Neural progenitor cell (in vitro differentiated cells): ENCODE data around the gene PRDM16. TPM values are rescaled to one million over a fixed set of nuclear protein-coding genes. Genes with fewer than 3 reads are reported as not detected.

Experiments
- DNase-seq: peaks from one replicate; pipeline ENCODE4 v3.0.0-alpha.2; 2016; ENCODE audit warnings: low spot score
- H2AFZ ChIP-seq: fragments of 200-600 bp; sonication (generic); replicated peaks from 2 replicates; pipeline ENCODE4 v1.6.1; 2016; ENCODE audit warnings: antibody characterized with exemption
- H3F3A ChIP-seq: fragments of 200-600 bp; sonication (generic); 2 replicates; pipeline ENCODE4 v1.6.1; 2016; ENCODE audit warnings: antibody characterized with exemption, low read depth
- H3K27ac ChIP-seq: fragments of 200-600 bp; sonication (generic); 2 replicates; pipeline ENCODE4 v1.5.1; 2016; ENCODE audit warnings: mild to moderate bottlenecking
- H3K27me3 ChIP-seq: fragments of 200-600 bp; sonication (generic); 2 replicates; pipeline ENCODE4 v1.6.1; 2016; ENCODE audit warnings: mild to moderate bottlenecking, moderate library complexity
- H3K36me3 ChIP-seq: fragments of 200-600 bp; sonication (generic); 2 replicates; pipeline ENCODE4 v1.5.1; 2016
- H3K4me1 ChIP-seq: fragments of 200-600 bp; sonication (generic); 2 replicates; pipeline ENCODE4 v1.6.1; 2016; ENCODE audit warnings: mixed run types
- H3K4me2 ChIP-seq: fragments of 200-600 bp; sonication (generic); 2 replicates; pipeline ENCODE4 v1.6.1; 2016
- H3K4me3 ChIP-seq: fragments of 200-600 bp; sonication (generic); 2 replicates; pipeline ENCODE4 v1.5.1; 2016
- H3K79me2 ChIP-seq: fragments of 200-600 bp; sonication (generic); 2 replicates; pipeline ENCODE4 v1.6.1; 2016; ENCODE audit warnings: low read depth
- H3K9ac ChIP-seq: fragments of 200-600 bp; sonication (generic); 2 replicates; pipeline ENCODE4 v1.6.1; 2016
- H3K9me3 ChIP-seq: fragments of 200-600 bp; sonication (generic); 2 replicates; pipeline ENCODE4 v1.5.1; 2016; ENCODE audit warnings: low read depth
- H4K20me1 ChIP-seq: fragments of 200-600 bp; sonication (generic); 2 replicates; pipeline ENCODE4 v1.6.1; 2016; ENCODE audit warnings: low read depth
- H3K27ac Mint-ChIP-seq: 3 replicates; pipeline ENCODE4 v1.8.0; 2021; ENCODE audit warnings: mixed read lengths
- H3K27me3 Mint-ChIP-seq: 2 replicates; pipeline ENCODE4 v1.8.0; 2022; ENCODE audit warnings: low read depth, mild to moderate bottlenecking, inconsistent platforms, moderate library complexity, mixed read lengths; ENCODE audit not compliant: insufficient read depth
- H3K36me3 Mint-ChIP-seq: 3 replicates; pipeline ENCODE4 v1.8.0; 2021; ENCODE audit warnings: mixed read lengths
- H3K4me1 Mint-ChIP-seq: 3 replicates; pipeline ENCODE4 v1.8.0; 2021; ENCODE audit warnings: mixed read lengths
- H3K4me3 Mint-ChIP-seq: 3 replicates; pipeline ENCODE4 v1.8.0; 2021; ENCODE audit warnings: mild to moderate bottlenecking, moderate library complexity, mixed read lengths
- H3K9me3 Mint-ChIP-seq: 3 replicates; pipeline ENCODE4 v1.8.0; 2020; ENCODE audit warnings: mixed read lengths
- CTCF ChIP-seq: fragments of 200-600 bp; sonication (generic); IDR thresholded peaks from 2 replicates; pipeline ENCODE4 v1.5.1; 2017; ENCODE audit warnings: antibody characterized with exemption, mild to moderate bottlenecking
- EZH2 ChIP-seq: fragments of 200-600 bp; sonication (generic); IDR thresholded peaks from 2 replicates; pipeline ENCODE4 v1.6.1; 2017; ENCODE audit warnings: antibody characterized with exemption, mild to moderate bottlenecking, moderate library complexity
- EZH2phosphoT487 ChIP-seq: fragments of 200-600 bp; sonication (generic); IDR thresholded peaks from 2 replicates; pipeline ENCODE4 v1.6.1; 2017; ENCODE audit warnings: antibody characterized with exemption
- total RNA-seq: library from RNA; depleted of rRNA; stranded (reverse); fragments of >200 nt; gene quantifications from 2 replicates; pipeline ENCODE4 v1.2.3, GENCODE V29; 2015; ENCODE audit warnings: low replicate concordance

Gene PRDM16
- total RNA-seq, 1 donor from 2014 or later = 1.9 TPM

GRCh38 chr1:3259020-3259419, 190.0 kb downstream of the PRDM16 start:
- peak overlapping the region; percentile 31 for H3K4me3 Mint-ChIP-seq
- Histone ChIP-seq H3K79me2 (no peaks in the 10 kb centered on the region), H4K20me1 (no peaks in the 10 kb centered on the region), H3K9ac (no peak overlapping the region), H3F3A (no peaks in the 10 kb centered on the region), H2AFZ (no peak overlapping the region), H3K27ac (no peak overlapping the region), H3K4me2 (no peak overlapping the region), H3K36me3 (no peaks in the 10 kb centered on the region), H3K4me1 (peaks cover 4% of the 10 kb centered on the region), H3K9me3 (no peaks in the 10 kb centered on the region), H3K4me3 (no peak overlapping the region), H3K27me3 (no peaks in the 10 kb centered on the region)
- peaks cover 12% of the 10 kb centered on the region for H3K9me3 Mint-ChIP-seq
- TF ChIP-seq CTCF (no peak), EZH2phosphoT487 (no peak), EZH2 (no peak)
- H3K27ac Mint-ChIP-seq = peak overlapping the region; percentile 46
- H3K36me3 Mint-ChIP-seq = peaks cover 3% of the 10 kb centered on the region
- peaks cover 32% of the 10 kb centered on the region for H3K4me1 Mint-ChIP-seq
- no peak for DNase-seq
- H3K27me3 Mint-ChIP-seq = peaks cover 4% of the 10 kb centered on the region

- H3K9me3 ChIP-seq = no peaks in the 10 kb centered on the region
- peak overlapping the region; percentile 11 for H3K27ac Mint-ChIP-seq
- H3K4me3 ChIP-seq = no peak overlapping the region
- no peaks in the 10 kb centered on the region for H3K27me3 ChIP-seq
- H3K27me3 Mint-ChIP-seq = peaks cover 6% of the 10 kb centered on the region
- H3F3A ChIP-seq = no peaks in the 10 kb centered on the region
- H3K4me1 ChIP-seq = peaks cover 18% of the 10 kb centered on the region
- H3K79me2 ChIP-seq = no peaks in the 10 kb centered on the region
- no peak for DNase-seq
- H3K27ac ChIP-seq = no peak overlapping the region
- H3K4me3 Mint-ChIP-seq = no peak overlapping the region
- H3K4me1 Mint-ChIP-seq = peaks cover 48% of the 10 kb centered on the region
- H3K9me3 Mint-ChIP-seq = peaks cover 6% of the 10 kb centered on the region
- TF ChIP-seq CTCF (no peak), EZH2phosphoT487 (no peak), EZH2 (no peak)
- no peak overlapping the region for H2AFZ ChIP-seq
- H3K4me2 ChIP-seq = no peak overlapping the region
- H4K20me1 ChIP-seq = no peaks in the 10 kb centered on the region
- no peaks in the 10 kb centered on the region for H3K36me3 ChIP-seq
- no peak overlapping the region for H3K9ac ChIP-seq
- H3K36me3 Mint-ChIP-seq = peaks cover 3% of the 10 kb centered on the region
Observed at GRCh38 chr1:3261007-3261968, 192.3 kb downstream of the PRDM16 start.

- Histone ChIP-seq H3K9ac (no peak overlapping the region), H3K4me2 (no peak overlapping the region), H3F3A (no peaks in the 10 kb centered on the region), H3K4me1 (peaks cover 20% of the 10 kb centered on the region), H4K20me1 (no peaks in the 10 kb centered on the region), H3K4me3 (no peak overlapping the region), H3K27ac (no peak overlapping the region), H3K9me3 (no peaks in the 10 kb centered on the region), H3K79me2 (no peaks in the 10 kb centered on the region), H3K27me3 (no peaks in the 10 kb centered on the region), H3K36me3 (no peaks in the 10 kb centered on the region), H2AFZ (no peak overlapping the region)
- TF ChIP-seq CTCF (no peak), EZH2phosphoT487 (no peak), EZH2 (no peak)
- Mint-ChIP-seq H3K9me3 (peaks cover 6% of the 10 kb centered on the region), H3K27me3 (peaks cover 6% of the 10 kb centered on the region), H3K27ac (peak overlapping the region; percentile 53), H3K4me1 (peaks cover 54% of the 10 kb centered on the region), H3K4me3 (no peak overlapping the region), H3K36me3 (peaks cover 3% of the 10 kb centered on the region)
- DNase-seq = no peak
Observed at GRCh38 chr1:3261969-3262579, 193.1 kb downstream of the PRDM16 start.
